BE2C (cell line): ENCODE measurements around the gene TNRC6A.
A peak's percentile ranks its signal among the peaks of the same experiment; 100 is the strongest.

ENCODE experiments used
- DNase-seq: peaks from one replicate; pipeline ENCODE4 v3.0.0-alpha.2; 2020
- H3K27me3 ChIP-seq: fragments of 250-450 bp; sonication (Bioruptor Pico); 2 replicates; pipeline ENCODE4 v1.5.1; 2020; ENCODE audit warnings: mild to moderate bottlenecking
- H3K36me3 ChIP-seq: fragments of 250-450 bp; sonication (Bioruptor Pico); 2 replicates; pipeline ENCODE4 v1.5.1; 2020; ENCODE audit warnings: mild to moderate bottlenecking
- H3K4me1 ChIP-seq: fragments of 250-450 bp; sonication (Bioruptor Pico); 2 replicates; pipeline ENCODE4 v1.5.1; 2020
- H3K4me3 ChIP-seq: 2 replicates; pipeline ENCODE4 v1.5.1; 2011; ENCODE audit warnings: low read depth, low read length
- H3K9me3 ChIP-seq: fragments of 250-450 bp; sonication (Bioruptor Pico); 2 replicates; pipeline ENCODE4 v1.5.1; 2020
- TF ChIP-seq, protein P1 (sequence below): IDR thresholded peaks from 2 replicates; pipeline ENCODE4 v1.5.1; 2012; ENCODE audit warnings: mild to moderate bottlenecking, low read depth, low read length

The TNRC6A gene

DNA sequence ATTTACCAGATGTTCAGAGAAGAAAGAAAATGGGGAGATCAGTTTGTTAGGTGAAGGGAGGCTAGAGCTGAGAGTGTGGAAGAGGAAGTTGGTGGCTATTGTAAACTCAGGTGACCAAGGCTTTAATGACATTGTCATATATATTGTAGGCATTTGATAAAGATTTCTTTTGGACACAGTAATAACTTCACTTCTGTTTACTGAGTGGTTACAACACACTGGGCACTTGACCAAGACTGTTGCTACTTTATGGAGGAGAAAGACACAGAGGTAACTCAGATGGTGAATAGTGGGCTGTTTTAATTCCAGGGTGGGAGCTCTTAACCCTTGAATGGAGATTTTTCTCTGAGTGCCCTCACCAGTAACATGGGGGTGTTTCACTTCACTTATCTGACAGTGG is 46.0 kb downstream of the TNRC6A start:
- no peak for DNase-seq
- TF ChIP-seq, protein P1, sequence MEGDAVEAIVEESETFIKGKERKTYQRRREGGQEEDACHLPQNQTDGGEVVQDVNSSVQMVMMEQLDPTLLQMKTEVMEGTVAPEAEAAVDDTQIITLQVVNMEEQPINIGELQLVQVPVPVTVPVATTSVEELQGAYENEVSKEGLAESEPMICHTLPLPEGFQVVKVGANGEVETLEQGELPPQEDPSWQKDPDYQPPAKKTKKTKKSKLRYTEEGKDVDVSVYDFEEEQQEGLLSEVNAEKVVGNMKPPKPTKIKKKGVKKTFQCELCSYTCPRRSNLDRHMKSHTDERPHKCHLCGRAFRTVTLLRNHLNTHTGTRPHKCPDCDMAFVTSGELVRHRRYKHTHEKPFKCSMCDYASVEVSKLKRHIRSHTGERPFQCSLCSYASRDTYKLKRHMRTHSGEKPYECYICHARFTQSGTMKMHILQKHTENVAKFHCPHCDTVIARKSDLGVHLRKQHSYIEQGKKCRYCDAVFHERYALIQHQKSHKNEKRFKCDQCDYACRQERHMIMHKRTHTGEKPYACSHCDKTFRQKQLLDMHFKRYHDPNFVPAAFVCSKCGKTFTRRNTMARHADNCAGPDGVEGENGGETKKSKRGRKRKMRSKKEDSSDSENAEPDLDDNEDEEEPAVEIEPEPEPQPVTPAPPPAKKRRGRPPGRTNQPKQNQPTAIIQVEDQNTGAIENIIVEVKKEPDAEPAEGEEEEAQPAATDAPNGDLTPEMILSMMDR: no peak
- H3K27me3 ChIP-seq: no peaks in the 10 kb centered on the region
- H3K36me3 ChIP-seq: peaks cover 50% of the 10 kb centered on the region
- H3K4me3 ChIP-seq: no peak overlapping the region
- no peaks in the 10 kb centered on the region for H3K9me3 ChIP-seq
- peaks cover 18% of the 10 kb centered on the region for H3K4me1 ChIP-seq

DNA sequence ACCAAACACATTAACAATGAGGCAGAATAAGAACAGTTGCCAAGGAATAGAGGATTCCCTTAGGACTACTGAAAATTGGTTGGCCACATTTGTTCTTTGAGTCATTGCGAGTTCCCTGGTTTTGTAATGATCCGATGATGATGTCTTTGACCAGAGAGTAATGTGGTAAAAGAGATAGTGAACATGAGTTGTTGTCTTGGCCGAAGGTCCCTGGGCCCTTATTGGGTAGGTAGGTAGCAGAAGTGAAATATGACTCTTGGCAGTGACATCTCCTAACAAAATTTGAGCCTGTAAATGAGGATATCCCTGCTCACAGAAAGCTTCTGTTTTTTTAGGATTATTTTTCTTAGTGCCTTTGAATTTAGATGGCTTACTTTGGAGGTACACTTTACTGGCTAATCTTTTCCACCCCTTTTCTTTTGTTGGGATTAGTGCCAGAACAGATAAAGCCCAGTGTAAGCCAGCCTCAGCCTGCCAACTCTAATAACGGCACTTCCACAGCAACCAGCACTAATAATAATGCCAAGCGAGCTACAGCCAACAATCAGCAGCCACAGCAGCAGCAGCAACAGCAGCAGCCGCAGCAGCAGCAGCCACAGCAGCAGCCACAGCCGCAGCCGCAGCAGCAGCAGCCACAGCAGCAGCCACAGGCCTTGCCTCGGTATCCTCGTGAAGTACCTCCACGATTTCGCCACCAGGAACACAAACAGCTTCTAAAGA is 47.2 kb downstream of the TNRC6A start:
- peaks cover 62% of the 10 kb centered on the region for H3K36me3 ChIP-seq
- no peaks in the 10 kb centered on the region for H3K9me3 ChIP-seq
- no peak overlapping the region for H3K4me3 ChIP-seq
- TF ChIP-seq, protein P1: no peak
- peaks cover 18% of the 10 kb centered on the region for H3K4me1 ChIP-seq
- DNase-seq: peak; percentile 22
- no peaks in the 10 kb centered on the region for H3K27me3 ChIP-seq

DNA sequence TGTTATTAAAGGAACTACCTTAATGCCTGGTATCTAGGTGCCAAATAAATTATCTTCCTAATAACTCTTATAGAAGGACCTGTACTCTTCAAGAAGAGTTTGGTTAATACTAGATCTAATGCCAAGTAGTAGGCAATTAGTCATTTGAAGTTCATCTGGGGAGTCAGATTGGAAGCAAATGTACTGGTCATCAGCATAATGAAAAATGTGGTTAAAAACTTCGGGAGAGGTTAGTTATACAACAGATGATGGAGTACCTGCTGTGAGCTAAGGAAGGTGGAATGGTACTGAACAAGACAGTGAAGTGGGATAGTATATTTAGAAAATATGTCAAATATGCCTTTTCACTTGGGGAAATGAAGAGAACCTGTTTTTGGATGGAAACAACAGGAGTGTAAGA is 49.2 kb downstream of the TNRC6A start:
- H3K27me3 ChIP-seq: no peaks in the 10 kb centered on the region
- peaks cover 18% of the 10 kb centered on the region for H3K4me1 ChIP-seq
- peaks cover 72% of the 10 kb centered on the region for H3K36me3 ChIP-seq

DNA sequence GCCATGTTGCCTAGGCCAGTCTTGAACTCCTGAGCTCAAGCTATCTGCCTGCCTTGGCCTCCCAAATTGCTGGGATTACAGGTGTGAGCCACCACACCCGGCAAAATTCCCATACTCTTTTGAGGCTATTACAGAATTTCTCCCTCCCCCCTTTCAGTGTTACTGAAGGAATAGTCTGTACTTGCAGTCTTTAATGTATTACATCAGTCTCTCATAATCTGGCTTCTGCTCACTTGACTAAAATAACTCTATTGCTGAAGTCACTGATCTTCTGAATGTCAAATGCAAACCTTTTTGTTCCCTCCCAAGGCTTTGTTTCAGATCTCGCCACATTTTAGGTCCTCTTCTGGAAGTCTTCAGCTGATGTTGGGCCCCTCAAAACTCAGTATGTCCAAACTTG is 51.8 kb downstream of the TNRC6A start:
- Histone ChIP-seq H3K9me3 (no peaks in the 10 kb centered on the region), H3K4me1 (peaks cover 9% of the 10 kb centered on the region), H3K27me3 (no peaks in the 10 kb centered on the region), H3K4me3 (no peak overlapping the region), H3K36me3 (peaks cover 75% of the 10 kb centered on the region)
- TF ChIP-seq, protein P1: no peak
- no peak for DNase-seq

More for the DNA sequence above, 49.2 kb downstream of the TNRC6A start:
- no peak for DNase-seq
- Histone ChIP-seq H3K9me3 (no peaks in the 10 kb centered on the region), H3K4me3 (no peak overlapping the region)
- TF ChIP-seq, protein P1: no peak

DNA sequence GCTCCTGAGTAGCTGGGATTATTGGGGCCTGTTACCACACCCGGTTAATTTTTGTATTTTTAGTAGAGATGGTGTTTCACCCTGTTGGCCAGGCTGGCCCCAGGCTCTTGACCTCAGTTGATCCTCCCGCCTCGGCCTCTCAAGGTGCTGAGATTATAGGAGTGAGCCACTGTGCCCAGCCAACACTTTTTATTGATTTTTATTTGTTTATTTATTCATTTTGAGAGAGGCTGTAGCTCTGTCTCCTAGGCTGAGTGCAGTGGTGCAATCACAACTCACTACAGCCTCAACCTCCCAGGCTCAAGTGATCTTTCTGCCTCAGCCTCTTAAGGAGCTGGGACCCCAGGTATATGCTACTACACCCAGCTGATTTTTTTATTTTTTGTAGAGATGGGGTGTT is 54.7 kb downstream of the TNRC6A start:
- peaks cover 77% of the 10 kb centered on the region for H3K36me3 ChIP-seq
- no peaks in the 10 kb centered on the region for H3K9me3 ChIP-seq
- no peak for DNase-seq
- H3K4me3 ChIP-seq: no peak overlapping the region
- H3K4me1 ChIP-seq: no peaks in the 10 kb centered on the region
- H3K27me3 ChIP-seq: no peaks in the 10 kb centered on the region
- TF ChIP-seq, protein P1: no peak

DNA sequence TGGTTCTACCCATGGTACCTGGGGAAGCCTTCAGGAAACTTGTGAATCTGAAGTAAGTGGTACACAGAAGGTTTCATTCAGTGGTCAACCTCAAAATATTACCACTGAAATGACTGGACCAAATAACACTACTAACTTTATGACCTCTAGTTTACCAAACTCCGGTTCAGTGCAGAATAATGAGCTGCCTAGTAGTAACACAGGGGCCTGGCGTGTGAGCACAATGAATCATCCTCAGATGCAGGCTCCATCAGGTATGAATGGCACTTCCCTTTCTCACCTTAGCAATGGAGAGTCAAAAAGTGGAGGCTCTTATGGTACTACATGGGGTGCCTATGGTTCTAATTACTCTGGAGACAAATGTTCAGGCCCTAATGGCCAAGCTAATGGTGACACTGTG is 60.4 kb downstream of the TNRC6A start:
- H3K9me3 ChIP-seq: no peaks in the 10 kb centered on the region
- no peaks in the 10 kb centered on the region; the same call in 1 of the 2 replicates for H3K4me1 ChIP-seq
- DNase-seq: no peak
- H3K4me3 ChIP-seq: no peak overlapping the region
- TF ChIP-seq, protein P1: no peak
- H3K27me3 ChIP-seq: no peaks in the 10 kb centered on the region
- H3K36me3 ChIP-seq: peaks cover 80% of the 10 kb centered on the region
